ENCODE measurements around the gene GPX3. TPM values are rescaled to one million over a fixed set of nuclear protein-coding genes. Genes with fewer than 3 reads are reported as not detected.

Gene GPX3
- total and polyA plus RNA-seq, 4 donors, result 22.7 to 42.0 (median 33.6) TPM

- Histone ChIP-seq H3K4me1 (ENCODE audit: control insufficient read depth, insufficient read depth, low read length) (peaks cover 32% of the 10 kb centered on the region), H3K27ac (ENCODE audit: low read depth, low read length) (no peak overlapping the region), H3K4me3 (ENCODE audit: low read depth, low read length) (no peak overlapping the region), H3K36me3 (ENCODE audit: control insufficient read depth, insufficient read depth, low read length) (peaks cover 49% of the 10 kb centered on the region), H3K9me3 (ENCODE audit: control insufficient read depth, insufficient read depth, low read length) (no peaks in the 10 kb centered on the region), H3K27me3 (ENCODE audit: control insufficient read depth, insufficient read depth, low read length) (no peaks in the 10 kb centered on the region)
- no peak for DNase-seq (ENCODE audit: low read depth in 4 of 6, low spot score in 6 of 6)
- WGBS (ENCODE audit: insufficient coverage), result 94% methylated on average over 6 of the region's 7 CpGs
Measured at GRCh38 chr5:151038801-151039238, 18.4 kb downstream of the GPX3 start.

- Histone ChIP-seq H3K27ac (ENCODE audit: low read depth, low read length) (no peak overlapping the region), H3K36me3 (ENCODE audit: control insufficient read depth, insufficient read depth, low read length) (peaks cover 42% of the 10 kb centered on the region), H3K4me1 (ENCODE audit: control insufficient read depth, insufficient read depth, low read length) (peaks cover 32% of the 10 kb centered on the region), H3K4me3 (ENCODE audit: low read depth, low read length) (no peak overlapping the region), H3K9me3 (ENCODE audit: control insufficient read depth, insufficient read depth, low read length) (no peaks in the 10 kb centered on the region), H3K27me3 (ENCODE audit: control insufficient read depth, insufficient read depth, low read length) (no peaks in the 10 kb centered on the region)
- DNase-seq (ENCODE audit: low read depth in 4 of 6, low spot score in 6 of 6), result no peak
- whole genome bisulfite sequencing (ENCODE audit: insufficient coverage), result 94% methylated on average over 5 of the region's 9 CpGs
Measured at GRCh38 chr5:151039665-151040064, 19.3 kb downstream of the GPX3 start.

- Histone ChIP-seq H3K4me3 (ENCODE audit: low read depth, low read length) (no peak overlapping the region), H3K9me3 (ENCODE audit: control insufficient read depth, insufficient read depth, low read length) (no peaks in the 10 kb centered on the region), H3K36me3 (ENCODE audit: control insufficient read depth, insufficient read depth, low read length) (peaks cover 42% of the 10 kb centered on the region), H3K27me3 (ENCODE audit: control insufficient read depth, insufficient read depth, low read length) (no peaks in the 10 kb centered on the region), H3K27ac (ENCODE audit: low read depth, low read length) (no peak overlapping the region), H3K4me1 (ENCODE audit: control insufficient read depth, insufficient read depth, low read length) (peaks cover 32% of the 10 kb centered on the region)
- WGBS (ENCODE audit: insufficient coverage), result 92% methylated on average over 7 of the region's 8 CpGs
- no peak for DNase-seq (ENCODE audit: low read depth in 4 of 6, low spot score in 6 of 6)
Measured at GRCh38 chr5:151040211-151040747, 19.9 kb downstream of the GPX3 start.

- Histone ChIP-seq H3K4me1 (ENCODE audit: control insufficient read depth, insufficient read depth, low read length) (peaks cover 32% of the 10 kb centered on the region), H3K27me3 (ENCODE audit: control insufficient read depth, insufficient read depth, low read length) (no peaks in the 10 kb centered on the region), H3K36me3 (ENCODE audit: control insufficient read depth, insufficient read depth, low read length) (peaks cover 39% of the 10 kb centered on the region), H3K4me3 (ENCODE audit: low read depth, low read length) (no peak overlapping the region), H3K27ac (ENCODE audit: low read depth, low read length) (no peak overlapping the region), H3K9me3 (ENCODE audit: control insufficient read depth, insufficient read depth, low read length) (no peaks in the 10 kb centered on the region)
- 60% methylated on average over 6 of the region's 11 CpGs for WGBS (ENCODE audit: insufficient coverage)
- DNase-seq (ENCODE audit: low read depth in 4 of 6, low spot score in 6 of 6), result peak in 3 of 6 donors; percentile 31 to 79 (median 58)
Measured at GRCh38 chr5:151041577-151042268, 21.3 kb downstream of the GPX3 start.

GRCh38 chr5:151042453-151043093, 22.2 kb downstream of the GPX3 start:
- WGBS (ENCODE audit: insufficient coverage), result 99% methylated on average over 8 of the region's 12 CpGs
- DNase-seq (ENCODE audit: low read depth in 4 of 6, low spot score in 6 of 6), result no peak
- Histone ChIP-seq H3K9me3 (ENCODE audit: control insufficient read depth, insufficient read depth, low read length) (no peaks in the 10 kb centered on the region), H3K4me3 (ENCODE audit: low read depth, low read length) (no peak overlapping the region), H3K4me1 (ENCODE audit: control insufficient read depth, insufficient read depth, low read length) (peaks cover 28% of the 10 kb centered on the region), H3K27me3 (ENCODE audit: control insufficient read depth, insufficient read depth, low read length) (no peaks in the 10 kb centered on the region), H3K36me3 (ENCODE audit: control insufficient read depth, insufficient read depth, low read length) (peaks cover 40% of the 10 kb centered on the region), H3K27ac (ENCODE audit: low read depth, low read length) (no peak overlapping the region)

GRCh38 chr5:151047814-151048425, 27.5 kb downstream of the GPX3 start:
- Histone ChIP-seq H3K4me3 (ENCODE audit: low read depth, low read length) (no peak overlapping the region), H3K27ac (ENCODE audit: low read depth, low read length) (no peak overlapping the region), H3K36me3 (ENCODE audit: control insufficient read depth, insufficient read depth, low read length) (peaks cover 39% of the 10 kb centered on the region), H3K9me3 (ENCODE audit: control insufficient read depth, insufficient read depth, low read length) (no peaks in the 10 kb centered on the region), H3K4me1 (ENCODE audit: control insufficient read depth, insufficient read depth, low read length) (peaks cover 5% of the 10 kb centered on the region), H3K27me3 (ENCODE audit: control insufficient read depth, insufficient read depth, low read length) (no peaks in the 10 kb centered on the region)
- 78% methylated on average over 10 of the region's 13 CpGs for WGBS (ENCODE audit: insufficient coverage)
- peak in 1 of 6 donors; percentile 12 for DNase-seq (ENCODE audit: low read depth in 4 of 6, low spot score in 6 of 6)

GRCh38 chr5:151048526-151048925, 28.1 kb downstream of the GPX3 start:
- peak in 1 of 6 donors; percentile 15 for DNase-seq (ENCODE audit: low read depth in 4 of 6, low spot score in 6 of 6)
- Histone ChIP-seq H3K4me1 (ENCODE audit: control insufficient read depth, insufficient read depth, low read length) (peaks cover 5% of the 10 kb centered on the region), H3K27me3 (ENCODE audit: control insufficient read depth, insufficient read depth, low read length) (no peaks in the 10 kb centered on the region), H3K9me3 (ENCODE audit: control insufficient read depth, insufficient read depth, low read length) (no peaks in the 10 kb centered on the region), H3K4me3 (ENCODE audit: low read depth, low read length) (no peak overlapping the region), H3K36me3 (ENCODE audit: control insufficient read depth, insufficient read depth, low read length) (peaks cover 38% of the 10 kb centered on the region), H3K27ac (ENCODE audit: low read depth, low read length) (no peak overlapping the region)
- 75% methylated on average over 5 of the region's 7 CpGs for WGBS (ENCODE audit: insufficient coverage)

GRCh38 chr5:151051066-151051930, 30.9 kb downstream of the GPX3 start:
- WGBS (ENCODE audit: insufficient coverage), result 94% methylated on average over 3 of the region's 6 CpGs
- Histone ChIP-seq H3K27ac (ENCODE audit: low read depth, low read length) (no peak overlapping the region), H3K9me3 (ENCODE audit: control insufficient read depth, insufficient read depth, low read length) (no peaks in the 10 kb centered on the region), H3K36me3 (ENCODE audit: control insufficient read depth, insufficient read depth, low read length) (peaks cover 28% of the 10 kb centered on the region), H3K4me1 (ENCODE audit: control insufficient read depth, insufficient read depth, low read length) (peaks cover 5% of the 10 kb centered on the region), H3K4me3 (ENCODE audit: low read depth, low read length) (no peak overlapping the region), H3K27me3 (ENCODE audit: control insufficient read depth, insufficient read depth, low read length) (no peaks in the 10 kb centered on the region)
- peak in 4 of 6 donors; percentile 41 to 83 (median 64) for DNase-seq (ENCODE audit: low read depth in 4 of 6, low spot score in 6 of 6)

All from spinal cord (tissue), 10 donors.